SU-DHL-6 (cell line): ENCODE data around the gene DAAM1.

Experiments
- H2AFZ ChIP-seq: fragments of 200-600 bp; sonication (generic); 2 replicates; pipeline ENCODE4 v1.6.1; 2014; ENCODE audit warnings: low read depth, mild to moderate bottlenecking, moderate library complexity, mixed read lengths, antibody characterized with exemption, low read length; ENCODE audit not compliant: severe bottlenecking
- H3F3A ChIP-seq: fragments of 200-600 bp; shearing (Covaris generic); 2 replicates; pipeline ENCODE4 v1.6.0; 2016; ENCODE audit warnings: antibody characterized with exemption, mild to moderate bottlenecking; ENCODE audit not compliant: insufficient read depth
- H3K27ac ChIP-seq: fragments of 200-600 bp; sonication (generic); 2 replicates; pipeline ENCODE4 v1.5.1; 2016; ENCODE audit warnings: low read depth, mild to moderate bottlenecking, low read length, moderate library complexity, mixed read lengths
- H3K27me3 ChIP-seq: fragments of 200-600 bp; sonication (generic), shearing (Covaris generic); 2 replicates; pipeline ENCODE4 v1.6.0; 2014; ENCODE audit warnings: mild to moderate bottlenecking, low read length
- H3K36me3 ChIP-seq: fragments of 200-600 bp; sonication (generic); 2 replicates; pipeline ENCODE4 v1.6.1; 2014; ENCODE audit warnings: mild to moderate bottlenecking, low read length, mixed read lengths
- H3K4me2 ChIP-seq: fragments of 300-600, 200-600 bp; shearing (Covaris generic), sonication (generic); 2 replicates; pipeline ENCODE4 v1.6.0; 2014; ENCODE audit warnings: low read length, low read depth, mild to moderate bottlenecking; ENCODE audit not compliant: poor library complexity, severe bottlenecking
- H3K4me3 ChIP-seq: fragments of 200-600 bp; sonication (generic); 2 replicates; pipeline ENCODE4 v1.5.1; 2014; ENCODE audit warnings: antibody characterized with exemption, low read length, mild to moderate bottlenecking, mixed read lengths; ENCODE audit not compliant: insufficient read depth, poor library complexity, severe bottlenecking
- H3K79me2 ChIP-seq: fragments of 200-600 bp; sonication (generic); 2 replicates; pipeline ENCODE4 v1.6.1; 2014; ENCODE audit warnings: mild to moderate bottlenecking, low read length, moderate library complexity; ENCODE audit not compliant: insufficient read depth
- H3K9ac ChIP-seq: fragments of 200-600 bp; sonication (generic); 2 replicates; pipeline ENCODE4 v1.7.0; 2014; ENCODE audit warnings: mild to moderate bottlenecking, low read length
- H3K9me2 ChIP-seq: fragments of 200-600 bp; sonication (generic); replicated peaks from 2 replicates; pipeline ENCODE4 v1.6.1; 2014; ENCODE audit warnings: low read length; ENCODE audit not compliant: insufficient read depth
- H3K9me3 ChIP-seq: fragments of 200-600 bp; sonication (generic); 2 replicates; pipeline ENCODE4 v1.6.1; 2014; ENCODE audit warnings: low read length, mixed read lengths; ENCODE audit not compliant: insufficient read depth
- H4K20me1 ChIP-seq: fragments of 200-600 bp; sonication (generic); 2 replicates; pipeline ENCODE4 v1.6.1; 2014; ENCODE audit warnings: low read depth, mild to moderate bottlenecking, antibody characterized with exemption, low read length, moderate library complexity, mixed read lengths
- CTCF ChIP-seq: fragments of 200-600 bp; sonication (generic); IDR thresholded peaks from one replicate; pipeline ENCODE4 v1.5.1; 2017; ENCODE audit warnings: antibody characterized with exemption, mild to moderate bottlenecking, low read length, moderate library complexity; ENCODE audit not compliant: insufficient read depth, poor library complexity, severe bottlenecking
- EZH2phosphoT487 ChIP-seq: fragments of 200-600 bp; sonication (generic), shearing (Covaris generic); conservative IDR thresholded peaks from 2 replicates; pipeline ENCODE4 v1.6.1; 2018; ENCODE audit warnings: mild to moderate bottlenecking, antibody characterized with exemption, low read length, moderate library complexity, mixed read lengths

DAAM1 gene

GRCh38 chr14:59336098-59336497 lies 147.6 kb downstream of the DAAM1 start:
- no peaks in the 10 kb centered on the region for H3F3A ChIP-seq

GRCh38 chr14:59336706-59337105 lies 148.2 kb downstream of the DAAM1 start:
- H3K27ac ChIP-seq: no peak overlapping the region
- no peaks in the 10 kb centered on the region for H3K9me3 ChIP-seq
- TF ChIP-seq CTCF: no peak
- no peak for TF ChIP-seq EZH2phosphoT487
- no peak overlapping the region for H3K4me3 ChIP-seq
- no peaks in the 10 kb centered on the region for H3F3A ChIP-seq
- H3K79me2 ChIP-seq: no peaks in the 10 kb centered on the region
- no peak overlapping the region for H2AFZ ChIP-seq
- H3K9me2 ChIP-seq: no peaks in the 10 kb centered on the region
- peaks cover 50% of the 10 kb centered on the region for H3K36me3 ChIP-seq
- no peak overlapping the region for H3K4me2 ChIP-seq
- no peak overlapping the region for H3K9ac ChIP-seq
- no peaks in the 10 kb centered on the region for H4K20me1 ChIP-seq
- H3K27me3 ChIP-seq: no peaks in the 10 kb centered on the region

More at GRCh38 chr14:59336098-59336497, 147.6 kb downstream of the DAAM1 start:
- no peaks in the 10 kb centered on the region for H3K27me3 ChIP-seq
- H3K4me2 ChIP-seq: no peak overlapping the region
- H3K4me3 ChIP-seq: no peak overlapping the region
- no peaks in the 10 kb centered on the region for H3K9me3 ChIP-seq
- H3K79me2 ChIP-seq: no peaks in the 10 kb centered on the region
- no peak overlapping the region for H2AFZ ChIP-seq
- H3K36me3 ChIP-seq: peaks cover 50% of the 10 kb centered on the region
- TF ChIP-seq EZH2phosphoT487 (no peak), CTCF (no peak)
- no peaks in the 10 kb centered on the region for H3K9me2 ChIP-seq
- H3K27ac ChIP-seq: no peak overlapping the region
- H3K9ac ChIP-seq: no peak overlapping the region
- H4K20me1 ChIP-seq: no peaks in the 10 kb centered on the region

GRCh38 chr14:59337141-59337611 lies 148.7 kb downstream of the DAAM1 start:
- no peaks in the 10 kb centered on the region for H3K79me2 ChIP-seq
- H3K9me3 ChIP-seq: no peaks in the 10 kb centered on the region
- H2AFZ ChIP-seq: no peak overlapping the region
- H3F3A ChIP-seq: no peaks in the 10 kb centered on the region
- H3K27ac ChIP-seq: no peak overlapping the region
- H3K9me2 ChIP-seq: no peaks in the 10 kb centered on the region
- no peak overlapping the region for H3K4me3 ChIP-seq
- TF ChIP-seq CTCF: no peak
- no peak for TF ChIP-seq EZH2phosphoT487
- no peaks in the 10 kb centered on the region for H4K20me1 ChIP-seq
- no peaks in the 10 kb centered on the region for H3K27me3 ChIP-seq
- no peak overlapping the region for H3K4me2 ChIP-seq
- no peak overlapping the region for H3K9ac ChIP-seq
- H3K36me3 ChIP-seq: peaks cover 47% of the 10 kb centered on the region
